ENCODE results near the gene FRRS1.
"Not testable (repeated sequence)": the region's sequence is repeated elsewhere in the genome, so short reads cannot be mapped to it uniquely, and the experiment has no call there.

Gene FRRS1

GRCh38 chr1:99764909-99765308 is 1.5 kb downstream of the FRRS1 start:
- FAIRE-seq = no peak

GRCh38 chr1:99764439-99764838 is 2.0 kb downstream of the FRRS1 start:
- no peak for FAIRE-seq

GRCh38 chr1:99763956-99764355 is 2.5 kb downstream of the FRRS1 start:
- FAIRE-seq = no peak

GRCh38 chr1:99761774-99762173 is 4.7 kb downstream of the FRRS1 start:
- FAIRE-seq = no peak

GRCh38 chr1:99759518-99760160 is 6.8 kb downstream of the FRRS1 start:
- no peak for FAIRE-seq

GRCh38 chr1:99758686-99759517 is 7.5 kb downstream of the FRRS1 start:
- not testable (repeated sequence) for FAIRE-seq

- FAIRE-seq = no peak
Observed at GRCh38 chr1:99758073-99758511, 8.3 kb downstream of the FRRS1 start.

- peak; percentile 92 for FAIRE-seq
Observed at GRCh38 chr1:99756598-99756997, 9.8 kb downstream of the FRRS1 start.

GRCh38 chr1:99755664-99756063 is 10.8 kb downstream of the FRRS1 start:
- no peak for FAIRE-seq

- FAIRE-seq = no peak
Observed at GRCh38 chr1:99754697-99755096, 11.7 kb downstream of the FRRS1 start.

- FAIRE-seq = no peak
Observed at GRCh38 chr1:99754055-99754626, 12.3 kb downstream of the FRRS1 start.

- no peak for FAIRE-seq
Observed at GRCh38 chr1:99751877-99752504, 14.4 kb downstream of the FRRS1 start.

- no peak for FAIRE-seq
Observed at GRCh38 chr1:99749504-99750347, 16.7 kb downstream of the FRRS1 start.

- no peak for FAIRE-seq
Observed at GRCh38 chr1:99748419-99748818, 18.0 kb downstream of the FRRS1 start.

- no peak for FAIRE-seq
Observed at GRCh38 chr1:99745684-99746083, 20.8 kb downstream of the FRRS1 start.

- no peak for FAIRE-seq
Observed at GRCh38 chr1:99745061-99745460, 21.4 kb downstream of the FRRS1 start.

- FAIRE-seq = no peak
Observed at GRCh38 chr1:99740141-99740540, 26.3 kb downstream of the FRRS1 start.

GRCh38 chr1:99738858-99739465 is 27.5 kb downstream of the FRRS1 start:
- peak; percentile 35 for FAIRE-seq

- peak; percentile 88 for FAIRE-seq
Observed at GRCh38 chr1:99737016-99737415, 29.4 kb downstream of the FRRS1 start.

GRCh38 chr1:99735852-99736251 is 30.6 kb downstream of the FRRS1 start:
- no peak for FAIRE-seq

GRCh38 chr1:99731384-99731783 is 35.1 kb downstream of the FRRS1 start:
- no peak for FAIRE-seq
